H9 (cell line): ENCODE data around the gene DACT2. TPM values are rescaled to one million over a fixed set of nuclear protein-coding genes. Genes with fewer than 3 reads are reported as not detected.

ENCODE experiments used
- DNase-seq: peaks from one replicate; pipeline ENCODE4 v3.0.0-alpha.2; 2017
- H2AFZ ChIP-seq: one replicate; pipeline ENCODE4 v1.6.1; 2013; ENCODE audit warnings: mild to moderate bottlenecking, low read length, control low read depth, moderate library complexity
- H2AK5ac ChIP-seq: 2 replicates; pipeline ENCODE4 v1.6.1; 2013; ENCODE audit warnings: low read length, control low read depth, mixed read lengths; ENCODE audit not compliant: insufficient read length
- H2BK120ac ChIP-seq: one replicate; pipeline ENCODE4 v1.6.1; 2013; ENCODE audit warnings: low read depth, mild to moderate bottlenecking, low read length, control low read depth, inconsistent platforms; ENCODE audit not compliant: poor library complexity, severe bottlenecking
- H2BK12ac ChIP-seq: 2 replicates; pipeline ENCODE4 v1.6.1; 2013; ENCODE audit warnings: low read length, control low read depth, mixed read lengths, low read depth; ENCODE audit not compliant: insufficient read length
- H2BK15ac ChIP-seq: 2 replicates; pipeline ENCODE4 v1.6.1; 2013; ENCODE audit warnings: low read depth, low read length, control low read depth
- H2BK20ac ChIP-seq: one replicate; pipeline ENCODE4 v1.6.1; 2013; ENCODE audit warnings: low read depth, mild to moderate bottlenecking, low read length, control low read depth, inconsistent platforms; ENCODE audit not compliant: poor library complexity, severe bottlenecking
- H2BK5ac ChIP-seq: 2 replicates; pipeline ENCODE4 v1.6.1; 2013; ENCODE audit warnings: low read length, control low read depth, mixed read lengths; ENCODE audit not compliant: insufficient read length
- H3K14ac ChIP-seq: 2 replicates; pipeline ENCODE4 v1.6.1; 2013; ENCODE audit warnings: low read length, control low read depth; ENCODE audit not compliant: insufficient read depth
- H3K18ac ChIP-seq: 2 replicates; pipeline ENCODE4 v1.6.1; 2013; ENCODE audit warnings: low read depth, mild to moderate bottlenecking, mixed read lengths, low read length, control low read depth; ENCODE audit not compliant: insufficient read length
- H3K23ac ChIP-seq: 2 replicates; pipeline ENCODE4 v1.6.1; 2013; ENCODE audit warnings: low read length, control low read depth, mixed read lengths, low read depth; ENCODE audit not compliant: insufficient read length
- H3K23me2 ChIP-seq: 2 replicates; pipeline ENCODE4 v1.6.1; 2013; ENCODE audit warnings: low read depth, mild to moderate bottlenecking, mixed read lengths, low read length, control low read depth; ENCODE audit not compliant: insufficient read length, poor library complexity, severe bottlenecking
- H3K27ac ChIP-seq: 2 replicates; pipeline ENCODE4 v1.5.1; 2013; ENCODE audit warnings: low read length, control low read depth, mixed read lengths, low read depth; ENCODE audit not compliant: insufficient read length
- H3K27me3 ChIP-seq: 2 replicates; pipeline ENCODE4 v1.6.1; 2013; ENCODE audit warnings: low read length, control low read depth, inconsistent platforms; ENCODE audit not compliant: insufficient read depth
- H3K4ac ChIP-seq: 2 replicates; pipeline ENCODE4 v1.6.1; 2013; ENCODE audit warnings: low read depth, mild to moderate bottlenecking, control low read depth, inconsistent platforms, low read length, moderate library complexity
- H3K4me1 ChIP-seq: 2 replicates; pipeline ENCODE4 v1.6.1; 2013; ENCODE audit warnings: low read length, control low read depth, inconsistent platforms; ENCODE audit not compliant: insufficient read depth
- H3K4me2 ChIP-seq: 2 replicates; pipeline ENCODE4 v1.6.1; 2013; ENCODE audit warnings: low read length, control low read depth, mixed read lengths; ENCODE audit not compliant: insufficient read length, insufficient read depth
- H3K56ac ChIP-seq: 2 replicates; pipeline ENCODE4 v1.6.1; 2013; ENCODE audit warnings: low read depth, mild to moderate bottlenecking, mixed read lengths, low read length, control low read depth; ENCODE audit not compliant: insufficient read length
- H3K79me1 ChIP-seq: 2 replicates; pipeline ENCODE4 v1.6.1; 2013; ENCODE audit warnings: low read depth, mild to moderate bottlenecking, moderate library complexity, low read length, control low read depth, inconsistent platforms; ENCODE audit not compliant: insufficient read depth, poor library complexity, severe bottlenecking
- H3K79me2 ChIP-seq: 2 replicates; pipeline ENCODE4 v1.6.1; 2013; ENCODE audit warnings: low read length, control low read depth, inconsistent platforms; ENCODE audit not compliant: insufficient read depth
- H3K9ac ChIP-seq: 2 replicates; pipeline ENCODE4 v1.6.1; 2013; ENCODE audit warnings: low read length, control low read depth, mixed read lengths; ENCODE audit not compliant: insufficient read length; ENCODE audit errors: extremely low read depth
- H3K9me3 ChIP-seq: one replicate; pipeline ENCODE4 v1.6.1; 2013; ENCODE audit warnings: low read depth, low read length, inconsistent platforms; ENCODE audit not compliant: control insufficient read depth
- H3T11ph ChIP-seq: one replicate; pipeline ENCODE4 v1.6.1; 2013; ENCODE audit warnings: mild to moderate bottlenecking, low read length, control low read depth, inconsistent platforms
- H4K20me1 ChIP-seq: one replicate; pipeline ENCODE4 v1.6.1; 2013; ENCODE audit not compliant: control insufficient read depth, insufficient read length, insufficient read depth
- H4K5ac ChIP-seq: 2 replicates; pipeline ENCODE4 v1.6.1; 2013; ENCODE audit warnings: low read depth, mild to moderate bottlenecking, mixed read lengths, low read length, control low read depth; ENCODE audit not compliant: insufficient read length
- H4K8ac ChIP-seq: replicated peaks from 2 replicates; pipeline ENCODE4 v1.6.1; 2013; ENCODE audit warnings: low read length, control low read depth, mixed read lengths, low read depth; ENCODE audit not compliant: insufficient read length
- H4K91ac ChIP-seq: 2 replicates; pipeline ENCODE4 v1.6.1; 2013; ENCODE audit warnings: low read depth, mild to moderate bottlenecking, moderate library complexity, mixed read lengths, low read length, control low read depth; ENCODE audit not compliant: insufficient read length
- H3K27ac Mint-ChIP-seq, 3 experiments: 2 replicates in 2 of 3; 3 replicates in 1 of 3; pipeline ENCODE4 v1.8.0; 2020 to 2021; ENCODE audit warnings: mixed read lengths in 3 of 3, mild to moderate bottlenecking in 1 of 3, moderate library complexity in 1 of 3
- H3K27me3 Mint-ChIP-seq: 2 replicates; pipeline ENCODE4 v1.8.0; 2021; ENCODE audit warnings: low read depth, mild to moderate bottlenecking, moderate library complexity, mixed read lengths
- H3K36me3 Mint-ChIP-seq, 3 experiments: 2 replicates in 2 of 3; 3 replicates in 1 of 3; pipeline ENCODE4 v1.8.0; 2020 to 2021; ENCODE audit warnings: low read depth in 3 of 3, mixed read lengths in 3 of 3; ENCODE audit not compliant: insufficient read depth in 1 of 3
- H3K4me1 Mint-ChIP-seq, 2 experiments: 2 replicates each; pipeline ENCODE4 v1.8.0; 2020; ENCODE audit warnings: mixed read lengths in 2 of 2
- H3K4me3 Mint-ChIP-seq, 2 experiments: 2 replicates in 1 of 2; 3 replicates in 1 of 2; pipeline ENCODE4 v1.8.0; 2020 to 2021; ENCODE audit warnings: mild to moderate bottlenecking in 2 of 2, mixed read lengths in 2 of 2, moderate library complexity in 1 of 2
- H3K9me3 Mint-ChIP-seq, 2 experiments: 2 replicates in 1 of 2; 3 replicates in 1 of 2; pipeline ENCODE4 v1.8.0; 2020; ENCODE audit warnings: mild to moderate bottlenecking in 2 of 2, mixed read lengths in 2 of 2, moderate library complexity in 1 of 2
- CTCF ChIP-seq: fragments of 200-600 bp; sonication (generic); conservative IDR thresholded peaks from 3 replicates; pipeline ENCODE4 v1.8.0; 2021; ENCODE audit warnings: antibody characterized with exemption, mild to moderate bottlenecking
- WGBS: extraction: QIAGEN DNeasy Blood & Tissue Kit; methylation state at CpG from one replicate; pipeline ENCODE4 v1.1.7; 2013; ENCODE audit warnings: missing lambda C conversion rate, low lambda C conversion rate, mixed read lengths; ENCODE audit not compliant: insufficient read length; ENCODE audit errors: extremely low coverage; 5-methylcytosine and 5-hydroxymethylcytosine counted together
- total RNA-seq: library from RNA; stranded (reverse); gene quantifications from 2 replicates; pipeline ENCODE4 v1.2.1, GENCODE V29; 2021

Gene DACT2
- total RNA-seq, 1 experiment from 2014 or later: 1.8 TPM

GRCh38 chr6:168285456-168285855 is 34.1 kb downstream of the DACT2 start:
- H3K9me3 ChIP-seq: no peaks in the 10 kb centered on the region
- H2BK20ac ChIP-seq: no peak overlapping the region
- H2BK5ac ChIP-seq: no peak overlapping the region
- H4K8ac ChIP-seq: no peak overlapping the region
- no peak overlapping the region for H3K27ac ChIP-seq
- no peak overlapping the region for H3T11ph ChIP-seq
- no peak overlapping the region for H3K4me2 ChIP-seq
- H3K27me3 Mint-ChIP-seq: peaks cover 28% of the 10 kb centered on the region
- H3K4me1 Mint-ChIP-seq: no peaks in the 10 kb centered on the region
- no CpG with 5 or more reads among the region's 21 CpGs for WGBS
- no peak overlapping the region for H2BK12ac ChIP-seq
- H3K18ac ChIP-seq: no peak overlapping the region
- H3K23ac ChIP-seq: no peak overlapping the region
- no peak overlapping the region for H3K4me3 Mint-ChIP-seq
- H2BK15ac ChIP-seq: no peak overlapping the region
- H2AFZ ChIP-seq: no peak overlapping the region
- no peak overlapping the region for H3K9ac ChIP-seq
- no peak overlapping the region for H4K5ac ChIP-seq
- H3K23me2 ChIP-seq: no peaks in the 10 kb centered on the region
- no peaks in the 10 kb centered on the region for H3K4me1 ChIP-seq
- H3K36me3 Mint-ChIP-seq: peaks cover 0 to 5% (median 0%) of the 10 kb centered on the region in 3 experiments; a peak in 2 of 7 replicates
- no peak overlapping the region for H4K91ac ChIP-seq
- no peak for TF ChIP-seq CTCF
- no peak overlapping the region for H2BK120ac ChIP-seq
- no peaks in the 10 kb centered on the region for H3K79me2 ChIP-seq
- no peak for DNase-seq
- no peaks in the 10 kb centered on the region for H3K79me1 ChIP-seq
- H3K4ac ChIP-seq: no peak overlapping the region
- no peak overlapping the region for H2AK5ac ChIP-seq
- H3K27me3 ChIP-seq: no peaks in the 10 kb centered on the region
- H3K27ac Mint-ChIP-seq: no peak overlapping the region
- H3K56ac ChIP-seq: no peak overlapping the region
- no peak overlapping the region for H3K14ac ChIP-seq
- peaks cover 3 to 5% of the 10 kb centered on the region in 2 experiments; a peak in 2 of 5 replicates for H3K9me3 Mint-ChIP-seq
- no peaks in the 10 kb centered on the region for H4K20me1 ChIP-seq
